WERI-Rb-1 (cell line): Measurements from ENCODE around the gene ZNF354C.

ENCODE experiments used
- DNase-seq: peaks from one replicate; pipeline ENCODE4 v3.0.0-alpha.2; 2020
- H3K27ac ChIP-seq: fragments of 250-450 bp; sonication (Bioruptor Pico); 2 replicates; pipeline ENCODE4 v1.5.1; 2020; ENCODE audit warnings: mild to moderate bottlenecking, moderate library complexity
- H3K27me3 ChIP-seq: fragments of 250-450 bp; sonication (Bioruptor Pico); 2 replicates; pipeline ENCODE4 v1.5.1; 2021; ENCODE audit warnings: mild to moderate bottlenecking, low read depth, moderate library complexity; ENCODE audit not compliant: insufficient read depth, severe bottlenecking
- H3K36me3 ChIP-seq: fragments of 250-450 bp; sonication (Bioruptor Pico); 2 replicates; pipeline ENCODE4 v1.5.1; 2020; ENCODE audit warnings: mild to moderate bottlenecking, moderate library complexity
- H3K4me3 ChIP-seq: 2 replicates; pipeline ENCODE4 v1.5.1; 2011; ENCODE audit warnings: low read depth, mild to moderate bottlenecking, control low read depth, low read length
- H3K9me3 ChIP-seq: fragments of 250-450 bp; sonication (Bioruptor Pico); 2 replicates; pipeline ENCODE4 v1.5.1; 2021; ENCODE audit warnings: mild to moderate bottlenecking, moderate library complexity; ENCODE audit not compliant: severe bottlenecking
- CTCF ChIP-seq: IDR thresholded peaks from 2 replicates; pipeline ENCODE4 v1.5.1; 2011; ENCODE audit warnings: low read depth, mild to moderate bottlenecking, control low read depth, inconsistent platforms, low read length

ZNF354C gene

GRCh38 chr5:179120951-179121666 lies 60.9 kb downstream of the ZNF354C start:
- no peak for TF ChIP-seq CTCF
- no peak overlapping the region for H3K4me3 ChIP-seq
- H3K27me3 ChIP-seq = no peaks in the 10 kb centered on the region
- H3K36me3 ChIP-seq = no peaks in the 10 kb centered on the region
- DNase-seq = no peak
- no peak overlapping the region for H3K27ac ChIP-seq
- H3K9me3 ChIP-seq = no peaks in the 10 kb centered on the region

- H3K36me3 ChIP-seq = no peaks in the 10 kb centered on the region
- H3K4me3 ChIP-seq = no peak overlapping the region
- H3K27me3 ChIP-seq = no peaks in the 10 kb centered on the region
- DNase-seq = no peak
- H3K27ac ChIP-seq = no peak overlapping the region
- no peak for TF ChIP-seq CTCF
- no peaks in the 10 kb centered on the region for H3K9me3 ChIP-seq
Observed at GRCh38 chr5:179121667-179122111, 61.5 kb downstream of the ZNF354C start.

- no peaks in the 10 kb centered on the region for H3K9me3 ChIP-seq
- no peaks in the 10 kb centered on the region for H3K27me3 ChIP-seq
- TF ChIP-seq CTCF = no peak
- no peaks in the 10 kb centered on the region for H3K36me3 ChIP-seq
- no peak overlapping the region for H3K4me3 ChIP-seq
- H3K27ac ChIP-seq = no peak overlapping the region
- no peak for DNase-seq
Observed at GRCh38 chr5:179122411-179123108, 62.4 kb downstream of the ZNF354C start.

GRCh38 chr5:179123109-179123426 lies 62.9 kb downstream of the ZNF354C start:
- TF ChIP-seq CTCF = no peak
- Histone ChIP-seq H3K27me3 (no peaks in the 10 kb centered on the region), H3K36me3 (no peaks in the 10 kb centered on the region), H3K4me3 (no peak overlapping the region), H3K9me3 (no peaks in the 10 kb centered on the region), H3K27ac (no peak overlapping the region)
- DNase-seq = no peak

GRCh38 chr5:179123491-179124272 lies 63.5 kb downstream of the ZNF354C start:
- H3K4me3 ChIP-seq = no peak overlapping the region
- H3K36me3 ChIP-seq = no peaks in the 10 kb centered on the region
- no peak overlapping the region for H3K27ac ChIP-seq
- no peak for TF ChIP-seq CTCF
- no peak for DNase-seq
- H3K9me3 ChIP-seq = no peaks in the 10 kb centered on the region
- H3K27me3 ChIP-seq = no peaks in the 10 kb centered on the region
